CD4-positive, alpha-beta memory T cell (primary cell): ENCODE results near the gene IER5. TPM values are rescaled to one million over a fixed set of nuclear protein-coding genes. Genes with fewer than 3 reads are reported as not detected.

Source experiments
- CTCF ChIA-PET: fragments of 350-600 bp; sonication (Branson Sonifier 250); formaldehyde crosslinking; loops from one replicate; lab custom pipeline; 2021; ENCODE audit warnings: inconsistent platforms; ENCODE audit not compliant: partially characterized antibody; lab: Charles Lee
- POLR2A ChIA-PET: fragments of 350-600 bp; sonication (Branson Sonifier 250); formaldehyde crosslinking; loops from one replicate; lab custom pipeline; 2021; ENCODE audit not compliant: partially characterized antibody; lab: Charles Lee
- DNase-seq, 5 donors: peaks; one replicate each; pipeline versions ENCODE4 v3.0.0 to v3.0.0-alpha.2; 2020 to 2022; ENCODE audit warnings: mixed read lengths in 1 of 5
- H3K27ac ChIP-seq: one replicate; pipeline ENCODE4 v1.7.0; 2013; ENCODE audit warnings: low read depth, low read length
- H3K27me3 ChIP-seq: 2 replicates; pipeline ENCODE4 v1.7.0; 2013; ENCODE audit warnings: mild to moderate bottlenecking, low read length, moderate library complexity; ENCODE audit not compliant: insufficient read depth
- H3K36me3 ChIP-seq: 2 replicates; pipeline ENCODE4 v1.7.0; 2013; ENCODE audit warnings: mild to moderate bottlenecking, low read length, moderate library complexity; ENCODE audit not compliant: insufficient read depth
- H3K4me1 ChIP-seq: 2 replicates; pipeline ENCODE4 v1.7.0; 2013; ENCODE audit warnings: mild to moderate bottlenecking, low read length, moderate library complexity; ENCODE audit not compliant: insufficient read depth
- H3K4me3 ChIP-seq, 2 donors: one replicate each; pipeline ENCODE4 v1.7.0; 2013; ENCODE audit warnings: low read length in 2 of 2, mild to moderate bottlenecking in 1 of 2
- H3K9me3 ChIP-seq, 2 donors: one replicate each; pipeline ENCODE4 v1.7.0; 2013; ENCODE audit warnings: low read length in 2 of 2, control low read depth in 1 of 2; ENCODE audit not compliant: control insufficient read depth in 1 of 2
- H3K27ac Mint-ChIP-seq, 7 donors: one replicate each; pipeline ENCODE4 v1.8.0; 2020 to 2021; ENCODE audit warnings: mixed read lengths in 7 of 7, mild to moderate bottlenecking in 6 of 7, inconsistent platforms in 3 of 7, moderate library complexity in 3 of 7
- H3K27me3 Mint-ChIP-seq, 2 donors: one replicate each; pipeline ENCODE4 v1.8.0; 2020 to 2021; ENCODE audit warnings: mixed read lengths in 2 of 2
- H3K36me3 Mint-ChIP-seq, 2 donors: one replicate each; pipeline ENCODE4 v1.8.0; 2020 to 2021; ENCODE audit warnings: mixed read lengths in 2 of 2, inconsistent platforms in 1 of 2, mild to moderate bottlenecking in 1 of 2
- H3K4me1 Mint-ChIP-seq, 4 donors: one replicate each; pipeline ENCODE4 v1.8.0; 2020 to 2021; ENCODE audit warnings: mixed read lengths in 4 of 4, mild to moderate bottlenecking in 1 of 4
- H3K4me3 Mint-ChIP-seq, 8 donors: one replicate each; pipeline ENCODE4 v1.8.0; 2020 to 2021; ENCODE audit warnings: mixed read lengths in 8 of 8, mild to moderate bottlenecking in 7 of 8, moderate library complexity in 6 of 8, inconsistent platforms in 3 of 8
- H3K9me3 Mint-ChIP-seq, 8 donors: one replicate each; pipeline ENCODE4 v1.8.0; 2020 to 2021; ENCODE audit warnings: mixed read lengths in 8 of 8, mild to moderate bottlenecking in 5 of 8, inconsistent platforms in 3 of 8, moderate library complexity in 1 of 8
- intact Hi-C: fragments of 100-400 bp; cut with micrococcal nuclease; formaldehyde crosslinking; loops from one replicate; pipeline ENCODE4 v1.15.1; 2023
- polyA plus RNA-seq, 2 donors: library from polyadenylated mRNA; unstranded; fragments of 300-500 nt; fragmentation: Illumina TruSeq; gene quantifications; one replicate each; pipeline ENCODE4 v1.2.3, GENCODE V29; 2021
- total RNA-seq, 2 experiments: library from RNA; stranded (reverse); gene quantifications; one replicate each; pipeline ENCODE4 v1.2.3, GENCODE V29; 2021

IER5 gene
- total and polyA plus RNA-seq, 4 experiments from 2014 or later, result 11.0 to 29.3 (median 23.5) TPM

DNA sequence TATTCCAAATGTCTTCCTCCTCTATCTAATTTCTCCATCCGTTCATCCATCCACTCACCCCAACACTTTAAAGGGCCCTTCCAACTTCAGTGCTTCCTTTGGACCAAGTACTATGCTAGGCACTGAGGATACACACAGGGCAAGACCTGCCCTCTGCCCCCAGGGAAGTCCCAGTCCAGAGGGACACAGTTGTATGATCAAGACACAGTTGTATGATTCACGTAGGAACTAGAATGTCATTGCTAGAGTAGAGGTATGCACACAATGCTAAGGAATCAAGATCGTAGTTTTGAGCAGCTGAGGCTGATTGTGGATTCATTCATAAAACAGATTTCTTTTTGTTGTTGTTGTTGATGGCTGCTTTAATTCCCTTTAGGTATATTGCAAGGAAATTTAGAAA is 11.6 kb upstream of the IER5 start:
- H3K9me3 Mint-ChIP-seq, result no peaks in the 10 kb centered on the region
- no peaks in the 10 kb centered on the region for H3K36me3 Mint-ChIP-seq
- peaks cover 10 to 13% of the 10 kb centered on the region in 2 donors for H3K27me3 Mint-ChIP-seq
- no peak for DNase-seq
- H3K4me3 Mint-ChIP-seq, result no peak overlapping the region
- POLR2A ChIA-PET, result no interaction called here
- no peak overlapping the region for H3K27ac Mint-ChIP-seq
- intact Hi-C loops, result no loop called here
- Histone ChIP-seq H3K4me1 (no peaks in the 10 kb centered on the region), H3K4me3 (no peak overlapping the region), H3K27ac (no peak overlapping the region), H3K36me3 (no peaks in the 10 kb centered on the region), H3K9me3 (no peaks in the 10 kb centered on the region), H3K27me3 (no peaks in the 10 kb centered on the region)
- H3K4me1 Mint-ChIP-seq, result no peaks in the 10 kb centered on the region
- CTCF ChIA-PET, result interaction anchor here (6.6 kb wide), 1 partner anchor 66 kb away, joined by 54 read pairs; no protein-coding TSS in a partner anchor

- peaks cover 10 to 13% of the 10 kb centered on the region in 2 donors for H3K27me3 Mint-ChIP-seq
- no peak overlapping the region for H3K27ac Mint-ChIP-seq
- no peaks in the 10 kb centered on the region for H3K36me3 ChIP-seq
- H3K9me3 ChIP-seq, result no peaks in the 10 kb centered on the region
- POLR2A ChIA-PET, result no interaction called here
- no peaks in the 10 kb centered on the region for H3K4me1 ChIP-seq
- H3K4me3 Mint-ChIP-seq, result no peak overlapping the region
- CTCF ChIA-PET, result interaction anchor here (6.6 kb wide), 1 partner anchor 65 kb away, joined by 54 read pairs; no protein-coding TSS in a partner anchor
- H3K36me3 Mint-ChIP-seq, result no peaks in the 10 kb centered on the region
- no peak overlapping the region for H3K27ac ChIP-seq
- intact Hi-C loops, result no loop called here
- no peaks in the 10 kb centered on the region for H3K9me3 Mint-ChIP-seq
- no peaks in the 10 kb centered on the region for H3K27me3 ChIP-seq
- H3K4me3 ChIP-seq, result no peak overlapping the region
- DNase-seq, result no peak
- no peaks in the 10 kb centered on the region for H3K4me1 Mint-ChIP-seq
Measured at GRCh38 chr1:181077576-181078242, 10.8 kb upstream of the IER5 start.

GRCh38 chr1:181079382-181079781 is 9.1 kb upstream of the IER5 start:
- H3K27me3 Mint-ChIP-seq, result peaks cover 10 to 12% of the 10 kb centered on the region in 2 donors

DNA sequence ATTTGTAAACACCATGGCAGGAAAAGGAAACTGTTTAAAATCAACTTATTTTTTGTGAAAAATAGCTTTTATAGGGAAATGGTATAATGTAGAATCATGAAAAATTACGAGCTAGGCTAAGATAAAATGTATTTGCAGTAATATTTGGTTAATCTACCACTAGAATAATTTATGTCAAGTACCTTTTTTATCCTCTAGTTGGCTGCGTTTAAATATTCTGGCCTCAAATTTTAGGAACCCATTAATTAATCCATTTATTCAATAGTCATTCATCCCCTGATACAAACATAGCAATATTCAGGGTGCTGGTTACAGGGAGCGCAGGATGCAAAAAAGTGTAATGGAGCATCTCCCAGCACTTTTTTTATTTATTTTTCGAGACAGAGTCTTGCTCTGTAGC is 8.6 kb upstream of the IER5 start:
- CTCF ChIA-PET, result interaction anchor here (0.9 to 6.6 kb wide), 6 partner anchors 11 to 354 kb away, joined by 3 to 54 read pairs (median 3); no protein-coding TSS in a partner anchor
- H3K36me3 ChIP-seq, result no peaks in the 10 kb centered on the region
- H3K9me3 ChIP-seq, result no peaks in the 10 kb centered on the region
- H3K27me3 ChIP-seq, result no peaks in the 10 kb centered on the region
- H3K4me3 Mint-ChIP-seq, result no peak overlapping the region
- H3K4me3 ChIP-seq, result no peak overlapping the region
- peaks cover 2 to 10% (median 7%) of the 10 kb centered on the region in 4 donors for H3K4me1 Mint-ChIP-seq
- H3K9me3 Mint-ChIP-seq, result no peaks in the 10 kb centered on the region
- peaks cover 9% of the 10 kb centered on the region for H3K4me1 ChIP-seq
- peaks cover 8 to 12% of the 10 kb centered on the region in 2 donors for H3K27me3 Mint-ChIP-seq
- no peak overlapping the region for H3K27ac ChIP-seq
- POLR2A ChIA-PET, result interaction anchor here (1.3 kb wide), 1 partner anchor 10 kb away, joined by 4 read pairs; no protein-coding TSS in a partner anchor
- no peak overlapping the region for H3K27ac Mint-ChIP-seq
- intact Hi-C loops, result no loop called here
- no peaks in the 10 kb centered on the region for H3K36me3 Mint-ChIP-seq
- DNase-seq, result no peak

More at GRCh38 chr1:181079382-181079781, 9.1 kb upstream of the IER5 start:
- DNase-seq, result no peak
- ChIA-PET CTCF (interaction anchor here (0.9 to 6.6 kb wide), 6 partner anchors 11 to 355 kb away, joined by 3 to 54 read pairs (median 3); no protein-coding TSS in a partner anchor), POLR2A (no interaction called here)
- Histone ChIP-seq H3K4me3 (no peak overlapping the region), H3K27ac (no peak overlapping the region), H3K27me3 (no peaks in the 10 kb centered on the region), H3K36me3 (no peaks in the 10 kb centered on the region), H3K9me3 (no peaks in the 10 kb centered on the region), H3K4me1 (peaks cover 4% of the 10 kb centered on the region)
- intact Hi-C loops, result no loop called here
- H3K36me3 Mint-ChIP-seq, result no peaks in the 10 kb centered on the region
- no peaks in the 10 kb centered on the region for H3K9me3 Mint-ChIP-seq
- no peak overlapping the region for H3K4me3 Mint-ChIP-seq
- no peak overlapping the region for H3K27ac Mint-ChIP-seq
- H3K4me1 Mint-ChIP-seq, result peaks cover under 1 to 6% (median 4%) of the 10 kb centered on the region in 4 donors

DNA sequence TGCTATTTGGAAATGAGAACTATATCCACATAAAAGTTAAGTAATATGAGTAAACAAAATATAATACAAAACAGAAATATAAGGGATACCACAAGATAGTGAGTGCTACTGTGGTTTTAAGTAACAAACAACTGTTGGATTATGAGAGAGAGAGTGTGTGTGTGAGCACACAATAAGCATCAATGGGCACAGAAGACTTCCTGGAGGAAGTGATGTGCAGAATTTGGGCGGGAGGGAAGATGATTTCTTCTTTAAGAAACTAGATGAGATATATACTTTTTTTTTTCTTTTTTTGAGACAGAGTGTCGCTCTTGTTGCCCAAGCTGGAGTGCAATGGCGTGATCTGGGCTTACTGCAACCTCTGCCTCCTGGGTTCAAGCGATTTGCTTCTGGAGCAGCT is 7.9 kb upstream of the IER5 start:
- H3K27ac ChIP-seq, result no peak overlapping the region
- ChIA-PET CTCF (interaction anchor here (6.6 kb wide), 1 partner anchor 62 kb away, joined by 54 read pairs; no protein-coding TSS in a partner anchor), POLR2A (interaction anchor here (1.3 to 1.5 kb wide), 2 partner anchors 9 to 62 kb away, joined by 4 read pairs; no protein-coding TSS in a partner anchor)
- no peaks in the 10 kb centered on the region for H3K9me3 Mint-ChIP-seq
- intact Hi-C loops, result no loop called here
- H3K4me1 ChIP-seq, result peaks cover 10% of the 10 kb centered on the region
- no peaks in the 10 kb centered on the region for H3K27me3 ChIP-seq
- H3K4me1 Mint-ChIP-seq, result peaks cover 2 to 10% (median 7%) of the 10 kb centered on the region in 4 donors
- H3K36me3 ChIP-seq, result no peaks in the 10 kb centered on the region
- no peak for DNase-seq
- no peaks in the 10 kb centered on the region for H3K9me3 ChIP-seq
- H3K27ac Mint-ChIP-seq, result no peak overlapping the region
- peaks cover 8 to 12% of the 10 kb centered on the region in 2 donors for H3K27me3 Mint-ChIP-seq
- H3K4me3 Mint-ChIP-seq, result no peak overlapping the region
- no peaks in the 10 kb centered on the region for H3K36me3 Mint-ChIP-seq
- no peak overlapping the region for H3K4me3 ChIP-seq

- CTCF ChIA-PET, result interaction anchor here (6.6 kb wide), 1 partner anchor 61 kb away, joined by 54 read pairs; no protein-coding TSS in a partner anchor
- H3K4me1 ChIP-seq, result peaks cover 10% of the 10 kb centered on the region
- no peak for DNase-seq
- Mint-ChIP-seq H3K27ac (no peak overlapping the region), H3K27me3 (peaks cover 8 to 10% of the 10 kb centered on the region in 2 donors), H3K4me1 (peaks cover 2 to 10% (median 7%) of the 10 kb centered on the region in 4 donors), H3K9me3 (no peaks in the 10 kb centered on the region), H3K36me3 (no peaks in the 10 kb centered on the region), H3K4me3 (no peak overlapping the region)
- no peak overlapping the region for H3K4me3 ChIP-seq
- H3K27me3 ChIP-seq, result no peaks in the 10 kb centered on the region
- POLR2A ChIA-PET, result interaction anchor here (1.0 to 1.5 kb wide), 2 partner anchors 9 to 61 kb away, joined by 3 to 4 read pairs; no protein-coding TSS in a partner anchor
- H3K9me3 ChIP-seq, result no peaks in the 10 kb centered on the region
- H3K36me3 ChIP-seq, result no peaks in the 10 kb centered on the region
- intact Hi-C loops, result no loop called here
- no peak overlapping the region for H3K27ac ChIP-seq
Measured at GRCh38 chr1:181081395-181081794, 7.1 kb upstream of the IER5 start.
